Measurements from ENCODE around the gene LRBA. TPM values are rescaled to one million over a fixed set of nuclear protein-coding genes. Genes with fewer than 3 reads are reported as not detected.
A peak's percentile ranks its signal among the peaks of the same experiment; 100 is the strongest.

The LRBA gene
- total and polyA plus RNA-seq, 9 of the 15 experiments (the other 6 are each of a cell fraction or from before 2014, with no cell fraction given): 24.2 to 88.7 (median 59.7) TPM

DNA sequence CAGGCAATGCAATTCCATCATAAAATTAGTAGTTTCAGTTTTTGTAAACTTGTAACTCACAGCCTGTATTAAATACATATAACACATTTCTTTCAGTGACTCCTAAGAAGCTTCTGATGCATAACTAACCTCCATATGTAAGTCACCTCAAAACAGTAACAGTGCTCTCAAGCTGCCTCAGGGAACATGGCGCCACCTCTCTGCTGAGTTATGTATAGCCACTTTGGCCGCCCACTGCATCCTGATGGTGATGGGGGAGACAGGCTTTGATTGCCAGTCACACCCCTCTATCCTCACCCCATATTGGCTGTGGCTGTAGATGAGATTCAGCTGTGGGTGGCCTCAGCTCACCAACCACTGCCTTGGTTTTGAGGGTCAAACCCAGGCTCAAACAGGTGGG is 54.3 kb downstream of the LRBA start (continued):
- TF ChIP-seq REST (IDR thresholded peaks at IDR 0.05; ENCODE audit: borderline replicate concordance) (peak; percentile 3; the same call in 1 of the 2 replicates), REST (CRISPR knock-in tag; IDR thresholded peaks at IDR 0.05; ENCODE audit: low read depth) (no peak), EGR1 (conservative IDR thresholded peaks at IDR 0.05) (peak; percentile 32; the same call in 1 of the 2 replicates)

Measured in K562 (cell line).